K562 (cell line): ENCODE data around the gene RBPJL. TPM values are rescaled to one million over a fixed set of nuclear protein-coding genes. Genes with fewer than 3 reads are reported as not detected.

Experiments used
- ARID1B ChIP-seq: fragments of 450-650 bp; IDR thresholded peaks from 2 replicates; pipeline ENCODE4 v1.6.1; 2016; ENCODE audit warnings: antibody characterized with exemption, mild to moderate bottlenecking, inconsistent platforms
- ILK ChIP-seq: fragments of 450-650 bp; IDR thresholded peaks from 2 replicates; pipeline ENCODE4 v1.6.1; 2016; ENCODE audit warnings: missing genetic modification characterization, low read depth, mild to moderate bottlenecking, missing compliant biosample characterization, moderate library complexity, borderline replicate concordance
- TEAD4 ChIP-seq, 2 experiments: sonication (generic) in 1 of 2; formaldehyde crosslinking in 1 of 2; IDR thresholded peaks; 2 replicates each; pipeline versions ENCODE4 v1.6.1 to v1.8.0; 2012 to 2022; ENCODE audit warnings: borderline replicate concordance in 1 of 2, inconsistent platforms in 1 of 2, low read length in 1 of 2, mild to moderate bottlenecking in 1 of 2, missing genetic modification reagents in 1 of 2
- polyA plus RNA-seq, 8 experiments: library from polyadenylated mRNA; depleted of rRNA in 4 of 8; stranded (reverse) in 5 of 8; unstranded in 3 of 8; fragments of >200 nt; fragmentation: Nextera tagmentation in 2 of 8; fragmentation: Illumina TruSeq in 1 of 8; extraction: Ambion mirVana in 2 of 8; extraction: Trizol in 1 of 8; gene quantifications; 2 replicates each; pipeline versions ENCODE4 v1.2.1 to v1.2.3, GENCODE V29; 2011 to 2014; ENCODE audit warnings: inconsistent platforms in 1 of 8, missing spikeins in 1 of 8
- total RNA-seq, 7 experiments: library from RNA; depleted of rRNA in 6 of 7; stranded (reverse); fragments of >200 nt in 6 of 7; fragmentation: Illumina TruSeq in 2 of 7; extraction: Trizol in 2 of 7; gene quantifications; 2 replicates each; pipeline versions ENCODE4 v1.2.1 to v1.2.3, GENCODE V29; 2011 to 2021; ENCODE audit warnings: low replicate concordance in 1 of 7
- TF ChIP-seq, protein P1 (sequence below): fragments of 450-650 bp; formaldehyde crosslinking; IDR thresholded peaks from 2 replicates; pipeline ENCODE4 v1.4.0; 2022; ENCODE audit warnings: missing genetic modification characterization
- TF ChIP-seq, protein P2 (sequence below): sonication (generic); formaldehyde crosslinking; IDR thresholded peaks from 2 replicates; pipeline ENCODE4 v1.8.0; 2022; ENCODE audit warnings: missing genetic modification reagents, mild to moderate bottlenecking, borderline replicate concordance

RBPJL gene
- total and polyA plus RNA-seq, 9 of the 15 experiments (the other 6 are each of a cell fraction or from before 2014, with no cell fraction given) = not detected

DNA sequence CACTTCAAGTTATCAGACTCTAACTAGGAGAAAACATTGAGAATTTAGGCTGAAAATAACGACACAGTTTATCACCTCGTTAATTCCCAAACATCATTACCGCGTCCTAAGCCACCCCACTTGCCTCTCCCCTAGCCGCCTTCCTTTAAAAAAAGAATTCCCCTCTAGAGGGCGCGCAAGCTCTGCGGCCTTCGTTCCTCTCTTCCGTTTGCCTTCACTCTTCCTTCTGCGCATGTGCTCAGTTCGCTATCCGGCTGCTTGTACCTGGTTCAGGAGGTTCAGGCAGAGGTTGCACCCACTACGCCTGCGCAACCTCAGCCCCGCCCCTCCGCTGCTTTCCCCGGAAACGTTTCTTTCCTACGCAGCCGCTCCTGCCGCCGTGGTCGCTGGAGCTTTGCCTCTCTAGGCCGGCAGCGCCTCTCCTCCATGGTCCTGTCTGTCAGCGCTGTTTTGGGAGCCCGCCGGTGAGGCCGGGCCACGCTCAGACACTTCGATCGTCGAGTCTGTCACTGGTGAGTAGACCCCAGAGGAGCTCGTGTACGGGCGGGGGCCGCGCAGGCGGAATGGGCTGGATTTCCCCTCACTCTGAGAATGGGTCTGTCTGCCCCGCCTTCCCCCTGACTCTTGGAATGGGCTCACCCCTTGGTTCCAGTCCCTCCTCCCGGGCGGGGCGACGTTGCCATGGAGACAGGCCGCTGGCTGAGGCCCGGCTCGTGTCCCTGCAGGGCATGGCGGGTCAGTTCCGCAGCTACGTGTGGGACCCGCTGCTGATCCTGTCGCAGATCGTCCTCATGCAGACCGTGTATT is 56.4 kb downstream of the RBPJL start, which contains the start of gene SYS1 (continued):
- TF ChIP-seq, protein P1, sequence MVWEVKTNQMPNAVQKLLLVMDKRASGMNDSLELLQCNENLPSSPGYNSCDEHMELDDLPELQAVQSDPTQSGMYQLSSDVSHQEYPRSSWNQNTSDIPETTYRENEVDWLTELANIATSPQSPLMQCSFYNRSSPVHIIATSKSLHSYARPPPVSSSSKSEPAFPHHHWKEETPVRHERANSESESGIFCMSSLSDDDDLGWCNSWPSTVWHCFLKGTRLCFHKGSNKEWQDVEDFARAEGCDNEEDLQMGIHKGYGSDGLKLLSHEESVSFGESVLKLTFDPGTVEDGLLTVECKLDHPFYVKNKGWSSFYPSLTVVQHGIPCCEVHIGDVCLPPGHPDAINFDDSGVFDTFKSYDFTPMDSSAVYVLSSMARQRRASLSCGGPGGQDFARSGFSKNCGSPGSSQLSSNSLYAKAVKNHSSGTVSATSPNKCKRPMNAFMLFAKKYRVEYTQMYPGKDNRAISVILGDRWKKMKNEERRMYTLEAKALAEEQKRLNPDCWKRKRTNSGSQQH (CRISPR knock-in tag) = peak; percentile 58; the same call in 1 of the 2 replicates
- TF ChIP-seq, protein P2, sequence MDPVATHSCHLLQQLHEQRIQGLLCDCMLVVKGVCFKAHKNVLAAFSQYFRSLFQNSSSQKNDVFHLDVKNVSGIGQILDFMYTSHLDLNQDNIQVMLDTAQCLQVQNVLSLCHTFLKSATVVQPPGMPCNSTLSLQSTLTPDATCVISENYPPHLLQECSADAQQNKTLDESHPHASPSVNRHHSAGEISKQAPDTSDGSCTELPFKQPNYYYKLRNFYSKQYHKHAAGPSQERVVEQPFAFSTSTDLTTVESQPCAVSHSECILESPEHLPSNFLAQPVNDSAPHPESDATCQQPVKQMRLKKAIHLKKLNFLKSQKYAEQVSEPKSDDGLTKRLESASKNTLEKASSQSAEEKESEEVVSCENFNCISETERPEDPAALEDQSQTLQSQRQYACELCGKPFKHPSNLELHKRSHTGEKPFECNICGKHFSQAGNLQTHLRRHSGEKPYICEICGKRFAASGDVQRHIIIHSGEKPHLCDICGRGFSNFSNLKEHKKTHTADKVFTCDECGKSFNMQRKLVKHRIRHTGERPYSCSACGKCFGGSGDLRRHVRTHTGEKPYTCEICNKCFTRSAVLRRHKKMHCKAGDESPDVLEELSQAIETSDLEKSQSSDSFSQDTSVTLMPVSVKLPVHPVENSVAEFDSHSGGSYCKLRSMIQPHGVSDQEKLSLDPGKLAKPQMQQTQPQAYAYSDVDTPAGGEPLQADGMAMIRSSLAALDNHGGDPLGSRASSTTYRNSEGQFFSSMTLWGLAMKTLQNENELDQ = no peak
- TF ChIP-seq ILK (tag) (no peak), ARID1B (peak; percentile 42; the same call in 1 of the 2 replicates), TEAD4 (IDR thresholded peaks at IDR 0.05; ENCODE audit: low read length) (no peak; the same call in 1 of the 2 replicates), TEAD4 (CRISPR knock-in tag; IDR thresholded peaks at IDR 0.05; ENCODE audit: borderline replicate concordance) (no peak)
